Gastrocnemius medialis (tissue), 4 donors: ENCODE data around the gene SULT4A1.

ENCODE experiments used
- POLR2A ChIP-seq, 2 donors: fragments of 450-650 bp; IDR thresholded peaks; one replicate each; pipeline ENCODE4 v1.6.1; 2017; ENCODE audit warnings: antibody characterized with exemption in 2 of 2, mild to moderate bottlenecking in 2 of 2, moderate library complexity in 2 of 2
- TF ChIP-seq, protein P1 (sequence below), 5 experiments: fragments of 450-650 bp in 3 of 5; fragments of 200-600 bp in 2 of 5; sonication (generic) in 2 of 5; IDR thresholded peaks in 4 of 5; conservative IDR thresholded peaks in 1 of 5; 1 replicate in 4 of 5; 2 replicates in 1 of 5; pipeline ENCODE4 v1.5.1; 2016 to 2019; ENCODE audit warnings: antibody characterized with exemption in 5 of 5, mild to moderate bottlenecking in 3 of 5, moderate library complexity in 3 of 5

DNA sequence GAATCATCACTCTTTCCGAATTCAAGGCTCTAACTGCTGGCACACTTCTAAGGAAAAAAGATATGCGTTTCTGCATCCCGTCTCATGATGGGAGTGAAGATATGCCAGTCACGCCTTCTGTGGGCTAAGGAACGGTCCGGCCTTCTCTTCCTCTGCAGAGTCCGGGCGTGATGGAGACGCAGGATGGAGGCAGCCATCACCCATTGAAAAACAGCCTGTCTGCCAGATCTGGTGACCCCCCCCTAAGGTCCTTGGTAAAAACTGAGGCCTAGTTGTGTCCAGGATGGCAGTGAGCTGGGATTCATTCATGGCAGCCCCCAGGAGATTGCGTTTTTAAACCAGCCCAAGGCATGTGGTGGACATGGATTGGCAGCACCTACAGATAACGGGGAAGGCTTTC, 43.3 kb downstream of the SULT4A1 start:
- TF ChIP-seq, protein P1, sequence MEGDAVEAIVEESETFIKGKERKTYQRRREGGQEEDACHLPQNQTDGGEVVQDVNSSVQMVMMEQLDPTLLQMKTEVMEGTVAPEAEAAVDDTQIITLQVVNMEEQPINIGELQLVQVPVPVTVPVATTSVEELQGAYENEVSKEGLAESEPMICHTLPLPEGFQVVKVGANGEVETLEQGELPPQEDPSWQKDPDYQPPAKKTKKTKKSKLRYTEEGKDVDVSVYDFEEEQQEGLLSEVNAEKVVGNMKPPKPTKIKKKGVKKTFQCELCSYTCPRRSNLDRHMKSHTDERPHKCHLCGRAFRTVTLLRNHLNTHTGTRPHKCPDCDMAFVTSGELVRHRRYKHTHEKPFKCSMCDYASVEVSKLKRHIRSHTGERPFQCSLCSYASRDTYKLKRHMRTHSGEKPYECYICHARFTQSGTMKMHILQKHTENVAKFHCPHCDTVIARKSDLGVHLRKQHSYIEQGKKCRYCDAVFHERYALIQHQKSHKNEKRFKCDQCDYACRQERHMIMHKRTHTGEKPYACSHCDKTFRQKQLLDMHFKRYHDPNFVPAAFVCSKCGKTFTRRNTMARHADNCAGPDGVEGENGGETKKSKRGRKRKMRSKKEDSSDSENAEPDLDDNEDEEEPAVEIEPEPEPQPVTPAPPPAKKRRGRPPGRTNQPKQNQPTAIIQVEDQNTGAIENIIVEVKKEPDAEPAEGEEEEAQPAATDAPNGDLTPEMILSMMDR (IDR thresholded peaks at IDR 0.05 in 4 of 5, conservative IDR thresholded peaks at IDR 0.05 in 1 of 5): no peak
- TF ChIP-seq POLR2A (IDR thresholded peaks at IDR 0.05): no peak
